SK-N-SH (cell line): ENCODE data around the gene ACER3.

ENCODE experiments used
- CTCF ChIP-seq: fragments of 200-600 bp; sonication (generic); IDR thresholded peaks from 2 replicates; pipeline ENCODE4 v1.6.1; 2017; ENCODE audit warnings: antibody characterized with exemption, mild to moderate bottlenecking, moderate library complexity
- EP300 ChIP-seq, 2 experiments: IDR thresholded peaks; 2 replicates each; pipeline versions ENCODE4 v1.4.0 to v1.6.1; 2012; ENCODE audit warnings: borderline replicate concordance in 1 of 2, low read depth in 1 of 2, low read length in 1 of 2
- FOXM1 ChIP-seq: IDR thresholded peaks from 2 replicates; pipeline ENCODE4 v1.4.0; 2012; ENCODE audit warnings: low read depth, mild to moderate bottlenecking
- MAX ChIP-seq: IDR thresholded peaks from 2 replicates; pipeline ENCODE4 v1.4.0; 2012; ENCODE audit warnings: low read depth
- PBX3 ChIP-seq: IDR thresholded peaks from 2 replicates; pipeline ENCODE4; 2012
- POLR2AphosphoS5 ChIP-seq: IDR thresholded peaks from 2 replicates; pipeline ENCODE4 v1.6.1; 2012; ENCODE audit warnings: low read depth, low read length
- RFX5 ChIP-seq: IDR thresholded peaks from 2 replicates; pipeline ENCODE4 v1.6.1; 2012; ENCODE audit warnings: mild to moderate bottlenecking, improper control_type of control experiment, low read length
- TAF1 ChIP-seq: IDR thresholded peaks from 2 replicates; pipeline ENCODE4 v1.6.1; 2012; ENCODE audit warnings: low read depth, mild to moderate bottlenecking, low read length, moderate library complexity, borderline replicate concordance
- TEAD4 ChIP-seq: IDR thresholded peaks from 2 replicates; pipeline ENCODE4 v1.4.0; 2012; ENCODE audit warnings: mild to moderate bottlenecking, borderline replicate concordance; ENCODE audit not compliant: insufficient read depth
- USF2 ChIP-seq: fragments of 150-350 bp; IDR thresholded peaks from 2 replicates; pipeline ENCODE4 v1.6.1; 2017; ENCODE audit warnings: antibody characterized with exemption, low read length, low read depth, borderline replicate concordance
- YY1 ChIP-seq: IDR thresholded peaks from 2 replicates; pipeline ENCODE4 v1.4.0; 2012; ENCODE audit warnings: low read depth, mild to moderate bottlenecking

- TF ChIP-seq TEAD4 (no peak), CTCF (no peak), PBX3 (no peak), MAX (no peak), FOXM1 (no peak), YY1 (no peak), RFX5 (no peak), USF2 (no peak), POLR2AphosphoS5 (no peak), EP300 (IDR thresholded peaks at IDR 0.05; ENCODE audit: borderline replicate concordance in 1 of 2, low read depth in 1 of 2, low read length in 1 of 2) (no peak), TAF1 (no peak)
Measured at GRCh38 chr11:77054084-77054483, 193.4 kb downstream of the ACER3 start.
